SKM-1 treated with dmso at 0.1 percent for 144 hours (cell line): ENCODE results near the gene CROCC2.

ENCODE experiments used
- DNase-seq: peaks from one replicate; lab custom pipeline; 2025; ENCODE audit not compliant: unreplicated experiment; lab: John Stamatoyannopoulos, UW

Gene CROCC2

GRCh38 chr2:240891492-240892340, 14.4 kb upstream of the CROCC2 start:
- DNase-seq: no peak

- no peak for DNase-seq
Observed at GRCh38 chr2:240892356-240892755, 13.8 kb upstream of the CROCC2 start.

- DNase-seq: no peak
Observed at GRCh38 chr2:240892925-240893324, 13.2 kb upstream of the CROCC2 start.

GRCh38 chr2:240893363-240893844, 12.7 kb upstream of the CROCC2 start:
- no peak for DNase-seq

- DNase-seq: no peak
Observed at GRCh38 chr2:240894006-240894405, 12.1 kb upstream of the CROCC2 start.

GRCh38 chr2:240894836-240895558, 11.1 kb upstream of the CROCC2 start:
- DNase-seq: no peak

GRCh38 chr2:240895656-240896388, 10.3 kb upstream of the CROCC2 start, which contains the start of gene MAB21L4:
MAB21L4 (minus strand) TSS chr2:240896156; CDS start chr2:240895997, 159 bp downstream.
- DNase-seq: no peak

- DNase-seq: no peak
Observed at GRCh38 chr2:240896394-240896793, 9.7 kb upstream of the CROCC2 start.

GRCh38 chr2:240896871-240897692, 9.1 kb upstream of the CROCC2 start:
- no peak for DNase-seq

GRCh38 chr2:240898108-240898730, 7.9 kb upstream of the CROCC2 start:
- no peak for DNase-seq

- no peak for DNase-seq
Observed at GRCh38 chr2:240898731-240899467, 7.2 kb upstream of the CROCC2 start.

GRCh38 chr2:240899468-240899865, 6.7 kb upstream of the CROCC2 start:
- DNase-seq: no peak

GRCh38 chr2:240900141-240900860, 5.8 kb upstream of the CROCC2 start:
- no peak for DNase-seq

- DNase-seq: no peak
Observed at GRCh38 chr2:240901986-240902614, 4.0 kb upstream of the CROCC2 start.

GRCh38 chr2:240902615-240903041, 3.5 kb upstream of the CROCC2 start:
- no peak for DNase-seq

GRCh38 chr2:240903191-240904060, 2.7 kb upstream of the CROCC2 start:
- no peak for DNase-seq
